Kidney capillary endothelial cell (primary cell): ENCODE data around the gene MAB21L1.

ENCODE experiments used
- DNase-seq: peaks from one replicate; pipeline ENCODE4 v3.0.0-alpha.2; 2018; ENCODE audit warnings: low spot score

Gene MAB21L1

GRCh38 chr13:35475960-35476943, at the start of gene MAB21L1:
MAB21L1 (minus strand) TSS chr13:35476689; CDS start chr13:35476138, 551 bp downstream.
- peak; percentile 25 for DNase-seq

GRCh38 chr13:35524171-35524570, 47.7 kb upstream of the MAB21L1 start:
- DNase-seq = no peak

GRCh38 chr13:35518337-35518946, 42.0 kb upstream of the MAB21L1 start:
- DNase-seq = no peak

GRCh38 chr13:35514801-35515502, 38.5 kb upstream of the MAB21L1 start:
- no peak for DNase-seq

GRCh38 chr13:35514061-35514477, 37.6 kb upstream of the MAB21L1 start:
- DNase-seq = no peak

GRCh38 chr13:35512271-35512920, 35.9 kb upstream of the MAB21L1 start:
- no peak for DNase-seq

GRCh38 chr13:35502456-35502855, 26.0 kb upstream of the MAB21L1 start:
- DNase-seq = no peak

- DNase-seq = no peak
These were observed 25.3 kb upstream of the MAB21L1 start for GRCh38 chr13:35501661-35502235.

- no peak for DNase-seq
These were observed 23.7 kb upstream of the MAB21L1 start for GRCh38 chr13:35500144-35500543.

GRCh38 chr13:35499676-35500075, 23.2 kb upstream of the MAB21L1 start:
- no peak for DNase-seq

- no peak for DNase-seq
These were observed 22.7 kb upstream of the MAB21L1 start for GRCh38 chr13:35499196-35499662.

GRCh38 chr13:35498231-35498630, 21.7 kb upstream of the MAB21L1 start:
- DNase-seq = no peak

GRCh38 chr13:35496761-35497386, 20.4 kb upstream of the MAB21L1 start:
- no peak for DNase-seq

GRCh38 chr13:35496006-35496405, 19.5 kb upstream of the MAB21L1 start:
- DNase-seq = no peak

- DNase-seq = no peak
These were observed 12.6 kb upstream of the MAB21L1 start for GRCh38 chr13:35489050-35489449.

GRCh38 chr13:35485424-35485823, 8.9 kb upstream of the MAB21L1 start:
- no peak for DNase-seq

- DNase-seq = no peak
These were observed 7.9 kb upstream of the MAB21L1 start for GRCh38 chr13:35484384-35484783.

- no peak for DNase-seq
These were observed 7.3 kb upstream of the MAB21L1 start for GRCh38 chr13:35483761-35484160.

- no peak for DNase-seq
These were observed 6.0 kb upstream of the MAB21L1 start for GRCh38 chr13:35482527-35482926.

GRCh38 chr13:35481777-35482176, 5.3 kb upstream of the MAB21L1 start:
- DNase-seq = no peak

GRCh38 chr13:35480346-35480745, 3.9 kb upstream of the MAB21L1 start:
- no peak for DNase-seq
